Body of pancreas (tissue), 4 donors: ENCODE measurements around the gene FLNC.

Experiments used
- CTCF ChIP-seq, 7 experiments: fragments of 450-650 bp in 4 of 7; fragments of 200-600 bp in 3 of 7; sonication (generic) in 3 of 7; IDR thresholded peaks; one replicate each; pipeline ENCODE4 v1.5.1; 2016 to 2019; ENCODE audit warnings: antibody characterized with exemption in 7 of 7
- POLR2A ChIP-seq, 3 donors: fragments of 450-650 bp; IDR thresholded peaks; one replicate each; pipeline ENCODE4 v1.6.1; 2016; ENCODE audit warnings: antibody characterized with exemption in 3 of 3, mild to moderate bottlenecking in 2 of 3

- TF ChIP-seq CTCF (IDR thresholded peaks at IDR 0.05) (no peak), POLR2A (IDR thresholded peaks at IDR 0.05) (no peak)
Observed at GRCh38 chr7:128895320-128895719, 65.1 kb downstream of the FLNC start.
